SK-N-SH treated with all-trans-retinoic acid at 6 μM for 48 hours (cell line): Measurements from ENCODE around the gene SSUH2.

Experiments
- ATAC-seq: fragments of 200-7000 bp; cut with Tn5 transposase; 3 replicates; pipeline ENCODE4 v1.9.1; 2020; ENCODE audit warnings: mild to moderate bottlenecking, moderate library complexity
- ARNTL ChIP-seq: fragments of 450-650 bp; formaldehyde crosslinking; IDR thresholded peaks from 2 replicates; pipeline ENCODE4 v1.5.0; 2020; ENCODE audit warnings: low read depth, mild to moderate bottlenecking, moderate library complexity, borderline replicate concordance
- BACH2 ChIP-seq: fragments of 250-450 bp; sonication (Bioruptor Pico); IDR thresholded peaks from 2 replicates; pipeline ENCODE4 v1.9.0; 2021; ENCODE audit warnings: mild to moderate bottlenecking, borderline replicate concordance
- CREB5 ChIP-seq: fragments of 250-450 bp; sonication (Bioruptor Pico); IDR thresholded peaks from 2 replicates; pipeline ENCODE4 v1.5.1; 2020; ENCODE audit warnings: low read depth, mild to moderate bottlenecking, moderate library complexity
- CSRNP3 ChIP-seq: fragments of 250-450 bp; sonication (Bioruptor Pico); IDR thresholded peaks from 2 replicates; pipeline ENCODE4 v1.5.1; 2021; ENCODE audit warnings: mild to moderate bottlenecking, moderate library complexity
- ESRRG ChIP-seq: fragments of 250-450 bp; sonication (Bioruptor Pico); IDR thresholded peaks from 2 replicates; pipeline ENCODE4 v1.6.1; 2021; ENCODE audit warnings: mild to moderate bottlenecking
- ISL1 ChIP-seq: fragments of 250-450 bp; sonication (Bioruptor Pico); IDR thresholded peaks from 2 replicates; pipeline ENCODE4 v2.1.2; 2022; ENCODE audit warnings: mild to moderate bottlenecking, moderate library complexity
- OSR1 ChIP-seq: fragments of 250-450 bp; sonication (Bioruptor Pico); IDR thresholded peaks from 2 replicates; pipeline ENCODE4 v1.8.0; 2022; ENCODE audit warnings: moderate library complexity, mild to moderate bottlenecking, inconsistent platforms
- PATZ1 ChIP-seq: fragments of 250-450 bp; sonication (Bioruptor Pico); IDR thresholded peaks from 2 replicates; pipeline ENCODE4 v1.8.0; 2020; ENCODE audit warnings: mild to moderate bottlenecking, moderate library complexity, borderline replicate concordance
- POU6F1 ChIP-seq: fragments of 250-450 bp; sonication (Bioruptor Pico); IDR thresholded peaks from 2 replicates; pipeline ENCODE4 v1.8.0; 2021; ENCODE audit warnings: low read depth, mild to moderate bottlenecking, moderate library complexity, borderline replicate concordance
- PPARA ChIP-seq: fragments of 250-450 bp; sonication (Bioruptor Pico); IDR thresholded peaks from 2 replicates; pipeline ENCODE4 v1.5.0; 2020; ENCODE audit warnings: mild to moderate bottlenecking, borderline replicate concordance
- RARB ChIP-seq: fragments of 250-450 bp; sonication (Bioruptor Pico); IDR thresholded peaks from 2 replicates; pipeline ENCODE4 v1.8.0; 2021; ENCODE audit warnings: mild to moderate bottlenecking, moderate library complexity
- SNAI2 ChIP-seq: fragments of 250-450 bp; sonication (Bioruptor Pico); IDR thresholded peaks from 2 replicates; pipeline ENCODE4 v1.5.0; 2020; ENCODE audit warnings: mild to moderate bottlenecking, moderate library complexity
- TCF4 ChIP-seq: fragments of 250-450 bp; sonication (Bioruptor Pico); IDR thresholded peaks from 2 replicates; pipeline ENCODE4 v1.8.0; 2021; ENCODE audit warnings: mild to moderate bottlenecking, moderate library complexity, borderline replicate concordance
- TOX ChIP-seq: fragments of 250-450 bp; sonication (Bioruptor Pico); IDR thresholded peaks from 2 replicates; pipeline ENCODE4 v1.8.0; 2021; ENCODE audit warnings: mild to moderate bottlenecking, moderate library complexity, borderline replicate concordance
- TSHZ2 ChIP-seq: fragments of 250-450 bp; sonication (Bioruptor Pico); IDR thresholded peaks from 2 replicates; pipeline ENCODE4 v1.5.0; 2020; ENCODE audit warnings: mild to moderate bottlenecking, moderate library complexity
- ZFP3 ChIP-seq: fragments of 250-450 bp; sonication (Bioruptor Pico); IDR thresholded peaks from 2 replicates; pipeline ENCODE4 v1.5.0; 2020; ENCODE audit warnings: mild to moderate bottlenecking, moderate library complexity
- ZFP30 ChIP-seq: fragments of 450-650 bp; formaldehyde crosslinking; IDR thresholded peaks from 2 replicates; pipeline ENCODE4 v1.5.0; 2022; ENCODE audit warnings: mild to moderate bottlenecking, moderate library complexity
- ZNF70 ChIP-seq: fragments of 450-650 bp; formaldehyde crosslinking; IDR thresholded peaks from 2 replicates; pipeline ENCODE4 v1.5.0; 2020; ENCODE audit warnings: mild to moderate bottlenecking, moderate library complexity
- ZNF8 ChIP-seq: fragments of 450-650 bp; formaldehyde crosslinking; IDR thresholded peaks from 2 replicates; pipeline ENCODE4 v1.5.0; 2020; ENCODE audit warnings: mild to moderate bottlenecking, moderate library complexity

Gene SSUH2

GRCh38 chr3:8610951-8611350 lies 33.6 kb downstream of the SSUH2 start:
- peak; percentile 46; the same call in 1 of the 2 replicates for TF ChIP-seq TCF4
- TF ChIP-seq RARB: no peak
- TF ChIP-seq, all 23 proteins: peak for 1
- ATAC-seq: no peak

GRCh38 chr3:8608791-8609467 lies 35.7 kb downstream of the SSUH2 start:
- TF ChIP-seq ZNF8 (CRISPR knock-in tag): no peak
- no peak for TF ChIP-seq ESRRG (CRISPR knock-in tag)
- no peak for TF ChIP-seq ZNF70 (CRISPR knock-in tag)
- no peak for TF ChIP-seq BACH2 (CRISPR knock-in tag)
- no peak for TF ChIP-seq OSR1
- no peak for TF ChIP-seq TSHZ2 (CRISPR knock-in tag)
- no peak for TF ChIP-seq RARB
- no peak for TF ChIP-seq ZFP30 (CRISPR knock-in tag)
- no peak for TF ChIP-seq CSRNP3 (CRISPR knock-in tag)
- no peak for TF ChIP-seq SNAI2
- TF ChIP-seq ZFP3 (CRISPR knock-in tag): no peak
- no peak for TF ChIP-seq POU6F1 (CRISPR knock-in tag)
- no peak for TF ChIP-seq PPARA (CRISPR knock-in tag)
- TF ChIP-seq ARNTL (CRISPR knock-in tag): no peak
- TF ChIP-seq CREB5 (CRISPR knock-in tag): no peak
- TF ChIP-seq TOX (CRISPR knock-in tag): no peak
- no peak for ATAC-seq

GRCh38 chr3:8608041-8608790 lies 36.4 kb downstream of the SSUH2 start:
- ATAC-seq: no peak
- no peak for TF ChIP-seq BACH2 (CRISPR knock-in tag)
- no peak for TF ChIP-seq ESRRG (CRISPR knock-in tag)
- no peak for TF ChIP-seq PATZ1
- TF ChIP-seq RARB: no peak
- TF ChIP-seq PPARA (CRISPR knock-in tag): no peak
- no peak for TF ChIP-seq ZFP3 (CRISPR knock-in tag)
- no peak for TF ChIP-seq ISL1 (CRISPR knock-in tag)
- TF ChIP-seq TOX (CRISPR knock-in tag): no peak
- TF ChIP-seq TSHZ2 (CRISPR knock-in tag): no peak
- TF ChIP-seq CREB5 (CRISPR knock-in tag): no peak
- TF ChIP-seq ZNF8 (CRISPR knock-in tag): no peak
- TF ChIP-seq POU6F1 (CRISPR knock-in tag): no peak
- no peak for TF ChIP-seq ARNTL (CRISPR knock-in tag)
- TF ChIP-seq TCF4: no peak
- no peak for TF ChIP-seq ZNF70 (CRISPR knock-in tag)
